Endothelial cell of umbilical vein (primary cell): Measurements from ENCODE around the gene FBXO30.

ENCODE experiments used
- JUN ChIP-seq: IDR thresholded peaks from 2 replicates; pipeline ENCODE4 v1.6.1; 2011; ENCODE audit warnings: borderline replicate concordance, low read depth; ENCODE audit not compliant: insufficient read length, insufficient read depth
- POLR2A ChIP-seq: IDR thresholded peaks from 2 replicates; pipeline ENCODE4 v1.6.1; 2012; ENCODE audit warnings: low read depth, mild to moderate bottlenecking, control low read depth, low read length
- TF ChIP-seq, protein P1 (sequence below), 2 donors: IDR thresholded peaks; 1 replicate in 1 of 2; 2 replicates in 1 of 2; pipeline ENCODE4 v1.5.1; 2011; ENCODE audit warnings: low read length in 2 of 2, mild to moderate bottlenecking in 2 of 2, moderate library complexity in 2 of 2, control low read depth in 1 of 2, inconsistent platforms in 1 of 2, low read depth in 1 of 2; ENCODE audit not compliant: insufficient read depth in 1 of 2; ENCODE audit errors: extremely low read depth in 1 of 2
- TF ChIP-seq, protein P2 (sequence below): IDR thresholded peaks from 2 replicates; pipeline ENCODE4 v1.6.1; 2011; ENCODE audit not compliant: insufficient read depth, insufficient read length

GRCh38 chr6:145829102-145829501, 14.5 kb upstream of the FBXO30 start:
- TF ChIP-seq, protein P1, sequence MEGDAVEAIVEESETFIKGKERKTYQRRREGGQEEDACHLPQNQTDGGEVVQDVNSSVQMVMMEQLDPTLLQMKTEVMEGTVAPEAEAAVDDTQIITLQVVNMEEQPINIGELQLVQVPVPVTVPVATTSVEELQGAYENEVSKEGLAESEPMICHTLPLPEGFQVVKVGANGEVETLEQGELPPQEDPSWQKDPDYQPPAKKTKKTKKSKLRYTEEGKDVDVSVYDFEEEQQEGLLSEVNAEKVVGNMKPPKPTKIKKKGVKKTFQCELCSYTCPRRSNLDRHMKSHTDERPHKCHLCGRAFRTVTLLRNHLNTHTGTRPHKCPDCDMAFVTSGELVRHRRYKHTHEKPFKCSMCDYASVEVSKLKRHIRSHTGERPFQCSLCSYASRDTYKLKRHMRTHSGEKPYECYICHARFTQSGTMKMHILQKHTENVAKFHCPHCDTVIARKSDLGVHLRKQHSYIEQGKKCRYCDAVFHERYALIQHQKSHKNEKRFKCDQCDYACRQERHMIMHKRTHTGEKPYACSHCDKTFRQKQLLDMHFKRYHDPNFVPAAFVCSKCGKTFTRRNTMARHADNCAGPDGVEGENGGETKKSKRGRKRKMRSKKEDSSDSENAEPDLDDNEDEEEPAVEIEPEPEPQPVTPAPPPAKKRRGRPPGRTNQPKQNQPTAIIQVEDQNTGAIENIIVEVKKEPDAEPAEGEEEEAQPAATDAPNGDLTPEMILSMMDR (IDR thresholded peaks at IDR 0.05; ENCODE audit: extremely low read depth in 1 of 2, insufficient read depth in 1 of 2, low read depth in 1 of 2, low read length in 2 of 2) = no peak
- TF ChIP-seq JUN (no peak), POLR2A (no peak)
- TF ChIP-seq, protein P2, sequence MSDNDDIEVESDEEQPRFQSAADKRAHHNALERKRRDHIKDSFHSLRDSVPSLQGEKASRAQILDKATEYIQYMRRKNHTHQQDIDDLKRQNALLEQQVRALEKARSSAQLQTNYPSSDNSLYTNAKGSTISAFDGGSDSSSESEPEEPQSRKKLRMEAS = no peak
